BE2C (cell line): ENCODE results near the gene MAEA.

ENCODE experiments used
- DNase-seq: peaks from one replicate; pipeline ENCODE4 v3.0.0-alpha.2; 2020
- H3K27me3 ChIP-seq: fragments of 250-450 bp; sonication (Bioruptor Pico); 2 replicates; pipeline ENCODE4 v1.5.1; 2020; ENCODE audit warnings: mild to moderate bottlenecking
- H3K36me3 ChIP-seq: fragments of 250-450 bp; sonication (Bioruptor Pico); 2 replicates; pipeline ENCODE4 v1.5.1; 2020; ENCODE audit warnings: mild to moderate bottlenecking
- H3K4me1 ChIP-seq: fragments of 250-450 bp; sonication (Bioruptor Pico); 2 replicates; pipeline ENCODE4 v1.5.1; 2020
- H3K4me3 ChIP-seq: 2 replicates; pipeline ENCODE4 v1.5.1; 2011; ENCODE audit warnings: low read depth, low read length
- H3K9me3 ChIP-seq: fragments of 250-450 bp; sonication (Bioruptor Pico); 2 replicates; pipeline ENCODE4 v1.5.1; 2020
- TF ChIP-seq, protein P1 (sequence below): IDR thresholded peaks from 2 replicates; pipeline ENCODE4 v1.5.1; 2012; ENCODE audit warnings: mild to moderate bottlenecking, low read depth, low read length

The MAEA gene

DNA sequence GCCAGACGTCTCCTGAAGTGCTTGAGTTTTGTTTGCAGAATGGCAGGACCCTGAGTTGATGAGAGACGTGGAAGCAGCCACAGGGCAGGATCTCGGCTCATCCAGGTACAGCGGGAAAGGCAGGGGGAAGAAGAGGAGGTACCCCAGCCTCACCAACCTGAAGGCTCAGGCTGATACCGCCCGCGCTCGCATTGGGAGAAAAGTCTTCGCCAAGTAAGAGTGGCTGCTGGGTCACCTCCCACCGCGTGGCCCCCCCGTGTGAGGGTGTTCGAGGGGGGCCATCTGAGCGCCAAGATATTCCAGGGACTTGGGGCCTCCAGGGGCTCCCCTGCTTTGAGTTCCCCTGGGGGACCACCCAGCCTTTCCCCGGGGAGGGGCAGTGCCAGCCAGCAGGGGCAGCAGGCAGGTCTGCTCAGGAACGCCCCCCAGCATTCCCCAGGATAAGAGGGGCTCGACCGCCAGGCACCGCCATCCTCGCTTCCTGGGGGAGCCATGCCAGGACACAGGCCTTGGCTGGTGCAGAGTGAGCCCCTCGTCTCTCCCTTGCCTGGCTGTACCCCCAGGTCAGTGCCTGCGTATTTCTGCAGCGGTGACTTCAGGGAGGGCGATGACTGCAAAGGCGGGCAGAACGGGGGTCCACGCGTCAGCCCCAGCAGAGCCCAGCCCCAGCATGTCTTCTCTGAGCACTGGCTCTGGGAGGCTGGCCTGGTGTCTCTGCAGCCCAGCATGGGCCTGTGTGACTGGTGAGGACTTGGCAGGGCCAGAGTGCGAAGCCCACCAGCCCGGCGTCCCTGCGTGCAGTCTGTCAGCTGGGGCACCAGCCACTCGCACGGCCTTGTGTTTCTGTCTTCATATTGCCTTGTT, 94.3 kb downstream of the MAEA start:
- no peaks in the 10 kb centered on the region for H3K27me3 ChIP-seq
- DNase-seq = peak; percentile 3
- H3K4me1 ChIP-seq = no peaks in the 10 kb centered on the region
- no peak overlapping the region for H3K4me3 ChIP-seq
- no peaks in the 10 kb centered on the region for H3K36me3 ChIP-seq
- H3K9me3 ChIP-seq = no peaks in the 10 kb centered on the region
- TF ChIP-seq, protein P1, sequence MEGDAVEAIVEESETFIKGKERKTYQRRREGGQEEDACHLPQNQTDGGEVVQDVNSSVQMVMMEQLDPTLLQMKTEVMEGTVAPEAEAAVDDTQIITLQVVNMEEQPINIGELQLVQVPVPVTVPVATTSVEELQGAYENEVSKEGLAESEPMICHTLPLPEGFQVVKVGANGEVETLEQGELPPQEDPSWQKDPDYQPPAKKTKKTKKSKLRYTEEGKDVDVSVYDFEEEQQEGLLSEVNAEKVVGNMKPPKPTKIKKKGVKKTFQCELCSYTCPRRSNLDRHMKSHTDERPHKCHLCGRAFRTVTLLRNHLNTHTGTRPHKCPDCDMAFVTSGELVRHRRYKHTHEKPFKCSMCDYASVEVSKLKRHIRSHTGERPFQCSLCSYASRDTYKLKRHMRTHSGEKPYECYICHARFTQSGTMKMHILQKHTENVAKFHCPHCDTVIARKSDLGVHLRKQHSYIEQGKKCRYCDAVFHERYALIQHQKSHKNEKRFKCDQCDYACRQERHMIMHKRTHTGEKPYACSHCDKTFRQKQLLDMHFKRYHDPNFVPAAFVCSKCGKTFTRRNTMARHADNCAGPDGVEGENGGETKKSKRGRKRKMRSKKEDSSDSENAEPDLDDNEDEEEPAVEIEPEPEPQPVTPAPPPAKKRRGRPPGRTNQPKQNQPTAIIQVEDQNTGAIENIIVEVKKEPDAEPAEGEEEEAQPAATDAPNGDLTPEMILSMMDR = no peak

GRCh38 chr4:1384675-1385372, 95.1 kb downstream of the MAEA start:
- peak; percentile 5 for DNase-seq
- peaks cover 2% of the 10 kb centered on the region; the same call in 1 of the 2 replicates for H3K9me3 ChIP-seq
- no peaks in the 10 kb centered on the region for H3K36me3 ChIP-seq
- H3K4me3 ChIP-seq = no peak overlapping the region
- no peaks in the 10 kb centered on the region for H3K27me3 ChIP-seq
- TF ChIP-seq, protein P1 = no peak
- H3K4me1 ChIP-seq = no peaks in the 10 kb centered on the region

DNA sequence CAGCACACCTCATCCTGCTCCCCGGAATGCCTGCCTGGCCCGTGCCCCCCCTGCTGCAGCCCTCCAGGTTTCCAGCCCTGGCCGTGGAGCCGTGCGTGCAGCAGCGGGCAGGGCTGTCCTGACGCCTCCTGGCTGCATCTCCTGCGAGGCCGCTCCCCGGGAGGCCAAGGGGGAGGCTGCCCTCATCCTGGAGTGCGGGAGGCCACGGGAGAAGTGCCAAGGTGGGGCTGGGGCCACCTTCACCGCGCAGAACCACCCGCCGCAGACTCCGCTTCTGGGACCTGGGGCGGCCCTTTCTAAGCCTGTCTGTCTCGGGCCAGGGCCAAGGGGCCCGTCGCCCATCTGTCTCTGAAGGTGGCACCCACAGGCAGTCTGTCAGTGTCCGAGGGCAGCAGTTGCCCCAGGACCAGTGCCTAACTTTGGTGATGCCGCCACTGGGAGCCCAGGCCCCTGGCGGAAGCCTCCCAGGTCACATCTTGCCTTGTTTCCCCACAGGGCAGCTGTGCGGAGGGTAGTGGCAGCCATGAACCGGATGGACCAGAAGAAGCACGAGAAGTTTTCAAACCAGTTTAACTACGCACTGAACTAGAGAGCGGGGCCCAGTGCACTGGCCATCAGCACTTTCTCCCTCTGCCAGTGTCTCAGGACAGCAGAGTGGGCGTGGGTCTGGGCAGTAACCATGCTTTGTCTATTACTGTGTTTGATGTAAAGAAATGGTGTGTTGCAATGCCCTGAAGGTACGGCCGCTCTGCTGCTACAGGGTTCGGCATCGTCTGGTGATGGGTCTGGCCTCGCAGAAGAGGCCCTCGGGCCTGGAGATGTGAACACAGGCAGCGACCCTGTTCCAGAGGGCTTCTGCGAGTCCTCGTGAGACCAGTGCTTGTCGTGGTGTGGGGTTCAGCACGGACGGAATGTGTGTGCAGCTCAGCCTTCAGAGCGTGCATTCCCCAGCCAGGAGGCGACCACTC, 96.0 kb downstream of the MAEA start:
- no peaks in the 10 kb centered on the region for H3K4me1 ChIP-seq
- TF ChIP-seq, protein P1 = no peak

More for the DNA sequence above, 96.0 kb downstream of the MAEA start:
- no peaks in the 10 kb centered on the region for H3K27me3 ChIP-seq
- no peaks in the 10 kb centered on the region for H3K36me3 ChIP-seq
- peak; percentile 4 for DNase-seq
- H3K4me3 ChIP-seq = no peak overlapping the region
- peaks cover 2% of the 10 kb centered on the region; the same call in 1 of the 2 replicates for H3K9me3 ChIP-seq
